ENCODE results near the gene RNU6-9. TPM values are rescaled to one million over a fixed set of nuclear protein-coding genes. Genes with fewer than 3 reads are reported as not detected.

RNU6-9 gene
- polyA plus RNA-seq, 10 donors = not detected

GRCh38 chr19:897442-898039, 4.3 kb downstream of the RNU6-9 start:
- DNase-seq = no peak

- no peak for DNase-seq
These were observed 5.4 kb downstream of the RNU6-9 start for GRCh38 chr19:898663-899062.

GRCh38 chr19:899336-900042, 6.2 kb downstream of the RNU6-9 start:
- no peak for DNase-seq

GRCh38 chr19:900043-900301, 6.7 kb downstream of the RNU6-9 start:
- DNase-seq = no peak

- DNase-seq = no peak
These were observed 7.2 kb downstream of the RNU6-9 start for GRCh38 chr19:900302-901111.

- no peak for DNase-seq
These were observed 8.2 kb downstream of the RNU6-9 start for GRCh38 chr19:901216-902092.

GRCh38 chr19:902093-902370, 8.7 kb downstream of the RNU6-9 start:
- no peak for DNase-seq

- DNase-seq = no peak
These were observed 9.4 kb downstream of the RNU6-9 start for GRCh38 chr19:902446-903226.

- peak in 1 of 3 donors; percentile 26 for DNase-seq
These were observed 10.0 kb downstream of the RNU6-9 start for GRCh38 chr19:903266-903797.

- DNase-seq = no peak
These were observed 11.3 kb downstream of the RNU6-9 start for GRCh38 chr19:904545-904944.

- DNase-seq = no peak
These were observed 13.2 kb downstream of the RNU6-9 start for GRCh38 chr19:906480-906879.

GRCh38 chr19:907183-907853, 14.0 kb downstream of the RNU6-9 start:
- DNase-seq = peak in 1 of 3 donors; percentile 39

- DNase-seq = no peak
These were observed 18.1 kb downstream of the RNU6-9 start for GRCh38 chr19:911197-912033.

- DNase-seq = peak in 1 of 3 donors; percentile 60
These were observed 19.1 kb downstream of the RNU6-9 start for GRCh38 chr19:912181-913079.

- peak; percentile 56 to 86 (median 77) for DNase-seq
These were observed 19.9 kb downstream of the RNU6-9 start, which contains the start of gene R3HDM4 for GRCh38 chr19:913080-913748. TSS of gene R3HDM4 (minus strand) at chr19:913219. CDS start at chr19:913157, 62 bp downstream.

- DNase-seq = peak in 1 of 3 donors; percentile 29
These were observed 23.5 kb downstream of the RNU6-9 start for GRCh38 chr19:916645-917322.

Data from muscle of back (tissue), 11 donors.